HepG2 (cell line): ENCODE data around the gene PTPRD.

Experiments used
- PHF8 ChIP-seq: sonication (generic); formaldehyde crosslinking; IDR thresholded peaks from 2 replicates; pipeline ENCODE4 v1.5.0; 2020; ENCODE audit warnings: missing genetic modification reagents
- POLR2AphosphoS5 ChIP-seq: IDR thresholded peaks from 2 replicates; pipeline ENCODE4 v1.6.1; 2012; ENCODE audit warnings: low read depth, low read length
- RAD21 ChIP-seq: fragments of 450-650 bp; formaldehyde crosslinking; IDR thresholded peaks from 2 replicates; pipeline ENCODE4 v1.5.0; 2020; ENCODE audit warnings: mild to moderate bottlenecking
- ZFX ChIP-seq: sonication (generic); formaldehyde crosslinking; IDR thresholded peaks from 2 replicates; pipeline ENCODE4 v1.4.0; 2020; ENCODE audit warnings: mild to moderate bottlenecking, low read depth, missing genetic modification reagents, moderate library complexity
- ZSCAN9 ChIP-seq: IDR thresholded peaks from 2 replicates; pipeline ENCODE4 v1.6.1; 2016; ENCODE audit warnings: borderline replicate concordance
- TF ChIP-seq, protein P1 (sequence below): sonication (generic); formaldehyde crosslinking; IDR thresholded peaks from 2 replicates; pipeline ENCODE4 v1.4.0; 2020; ENCODE audit warnings: missing genetic modification reagents, mild to moderate bottlenecking, borderline replicate concordance
- TF ChIP-seq, protein P2 (sequence below): sonication (generic); formaldehyde crosslinking; IDR thresholded peaks from 2 replicates; pipeline ENCODE4 v1.4.0; 2020; ENCODE audit warnings: missing genetic modification reagents
- TF ChIP-seq, protein P3 (sequence below): IDR thresholded peaks from 2 replicates; pipeline ENCODE4 v1.6.1; 2012; ENCODE audit warnings: inconsistent platforms
- TF ChIP-seq, protein P4 (sequence below): sonication (generic); formaldehyde crosslinking; IDR thresholded peaks from 2 replicates; pipeline ENCODE4 v1.4.0; 2020; ENCODE audit warnings: missing genetic modification reagents

DNA sequence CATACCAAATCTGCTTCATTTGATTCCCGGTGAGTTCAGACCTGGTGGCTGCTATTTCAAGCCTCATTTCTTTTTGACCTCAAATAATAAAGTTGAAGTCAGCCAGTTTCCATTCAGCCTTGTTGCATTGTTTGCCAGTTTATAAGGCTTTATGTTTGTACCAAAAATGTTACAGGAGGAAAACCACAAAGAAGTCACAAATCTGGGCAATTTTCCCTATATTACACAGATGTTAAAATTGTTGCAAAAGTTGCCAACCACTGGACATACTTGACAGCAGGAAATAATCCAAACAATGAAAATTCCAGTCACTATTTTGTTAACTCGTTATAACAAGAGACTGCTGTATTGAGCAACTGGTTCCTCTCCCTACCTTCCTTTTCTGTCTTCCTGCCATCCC, 1488.2 kb downstream of the PTPRD start:
- TF ChIP-seq POLR2AphosphoS5 = no peak
- no peak for TF ChIP-seq ZFX (CRISPR knock-in tag)
- no peak for TF ChIP-seq PHF8 (CRISPR knock-in tag)
- TF ChIP-seq, protein P1, sequence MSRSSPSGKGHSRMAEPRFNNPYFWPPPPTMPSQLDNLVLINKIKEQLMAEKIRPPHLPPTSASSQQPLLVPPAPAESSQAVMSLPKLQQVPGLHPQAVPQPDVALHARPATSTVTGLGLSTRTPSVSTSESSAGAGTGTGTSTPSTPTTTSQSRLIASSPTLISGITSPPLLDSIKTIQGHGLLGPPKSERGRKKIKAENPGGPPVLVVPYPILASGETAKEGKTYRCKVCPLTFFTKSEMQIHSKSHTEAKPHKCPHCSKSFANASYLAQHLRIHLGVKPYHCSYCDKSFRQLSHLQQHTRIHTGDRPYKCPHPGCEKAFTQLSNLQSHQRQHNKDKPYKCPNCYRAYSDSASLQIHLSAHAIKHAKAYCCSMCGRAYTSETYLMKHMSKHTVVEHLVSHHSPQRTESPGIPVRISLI (CRISPR knock-in tag) = no peak
- TF ChIP-seq, protein P2, sequence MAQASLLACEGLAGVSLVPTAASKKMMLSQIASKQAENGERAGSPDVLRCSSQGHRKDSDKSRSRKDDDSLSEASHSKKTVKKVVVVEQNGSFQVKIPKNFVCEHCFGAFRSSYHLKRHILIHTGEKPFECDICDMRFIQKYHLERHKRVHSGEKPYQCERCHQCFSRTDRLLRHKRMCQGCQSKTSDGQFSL (CRISPR knock-in tag) = no peak
- TF ChIP-seq, protein P3, sequence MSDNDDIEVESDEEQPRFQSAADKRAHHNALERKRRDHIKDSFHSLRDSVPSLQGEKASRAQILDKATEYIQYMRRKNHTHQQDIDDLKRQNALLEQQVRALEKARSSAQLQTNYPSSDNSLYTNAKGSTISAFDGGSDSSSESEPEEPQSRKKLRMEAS = no peak
- no peak for TF ChIP-seq ZSCAN9 (CRISPR knock-in tag)
- TF ChIP-seq RAD21 (CRISPR knock-in tag) = no peak
- TF ChIP-seq, protein P4, sequence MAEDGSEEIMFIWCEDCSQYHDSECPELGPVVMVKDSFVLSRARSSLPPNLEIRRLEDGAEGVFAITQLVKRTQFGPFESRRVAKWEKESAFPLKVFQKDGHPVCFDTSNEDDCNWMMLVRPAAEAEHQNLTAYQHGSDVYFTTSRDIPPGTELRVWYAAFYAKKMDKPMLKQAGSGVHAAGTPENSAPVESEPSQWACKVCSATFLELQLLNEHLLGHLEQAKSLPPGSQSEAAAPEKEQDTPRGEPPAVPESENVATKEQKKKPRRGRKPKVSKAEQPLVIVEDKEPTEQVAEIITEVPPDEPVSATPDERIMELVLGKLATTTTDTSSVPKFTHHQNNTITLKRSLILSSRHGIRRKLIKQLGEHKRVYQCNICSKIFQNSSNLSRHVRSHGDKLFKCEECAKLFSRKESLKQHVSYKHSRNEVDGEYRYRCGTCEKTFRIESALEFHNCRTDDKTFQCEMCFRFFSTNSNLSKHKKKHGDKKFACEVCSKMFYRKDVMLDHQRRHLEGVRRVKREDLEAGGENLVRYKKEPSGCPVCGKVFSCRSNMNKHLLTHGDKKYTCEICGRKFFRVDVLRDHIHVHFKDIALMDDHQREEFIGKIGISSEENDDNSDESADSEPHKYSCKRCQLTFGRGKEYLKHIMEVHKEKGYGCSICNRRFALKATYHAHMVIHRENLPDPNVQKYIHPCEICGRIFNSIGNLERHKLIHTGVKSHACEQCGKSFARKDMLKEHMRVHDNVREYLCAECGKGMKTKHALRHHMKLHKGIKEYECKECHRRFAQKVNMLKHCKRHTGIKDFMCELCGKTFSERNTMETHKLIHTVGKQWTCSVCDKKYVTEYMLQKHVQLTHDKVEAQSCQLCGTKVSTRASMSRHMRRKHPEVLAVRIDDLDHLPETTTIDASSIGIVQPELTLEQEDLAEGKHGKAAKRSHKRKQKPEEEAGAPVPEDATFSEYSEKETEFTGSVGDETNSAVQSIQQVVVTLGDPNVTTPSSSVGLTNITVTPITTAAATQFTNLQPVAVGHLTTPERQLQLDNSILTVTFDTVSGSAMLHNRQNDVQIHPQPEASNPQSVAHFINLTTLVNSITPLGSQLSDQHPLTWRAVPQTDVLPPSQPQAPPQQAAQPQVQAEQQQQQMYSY (CRISPR knock-in tag) = no peak
